Activated CD4-positive, alpha-beta T cell treated with anti-CD3 and anti-CD28 coated beads for 48 hours (primary cell): ENCODE measurements around the gene SCIMP.
"Not testable (repeated sequence)": the region's sequence is repeated elsewhere in the genome, so short reads cannot be mapped to it uniquely, and the experiment has no call there.

Experiments
- DNase-seq: peaks from one replicate; pipeline ENCODE4 v3.0.0-alpha.2; 2020

The SCIMP gene

GRCh38 chr17:5237541-5238016 lies 2.9 kb upstream of the SCIMP start:
- peak; percentile 66 for DNase-seq

GRCh38 chr17:5236938-5237540 lies 2.4 kb upstream of the SCIMP start:
- no peak for DNase-seq

GRCh38 chr17:5233492-5233891 lies 1.2 kb downstream of the SCIMP start:
- DNase-seq, result not testable (repeated sequence)

- no peak for DNase-seq
Measured at GRCh38 chr17:5226940-5227878, 7.5 kb downstream of the SCIMP start.

- no peak for DNase-seq
Measured at GRCh38 chr17:5225668-5226457, 8.8 kb downstream of the SCIMP start.

- not testable (repeated sequence) for DNase-seq
Measured at GRCh38 chr17:5221912-5222311, 12.7 kb downstream of the SCIMP start.

GRCh38 chr17:5220074-5220473 lies 14.6 kb downstream of the SCIMP start:
- no peak for DNase-seq

- DNase-seq, result no peak
Measured at GRCh38 chr17:5219536-5219935, 15.1 kb downstream of the SCIMP start.

GRCh38 chr17:5217562-5217961 lies 17.1 kb downstream of the SCIMP start:
- not testable (repeated sequence) for DNase-seq

GRCh38 chr17:5211458-5211857 lies 23.2 kb downstream of the SCIMP start:
- no peak for DNase-seq

- no peak for DNase-seq
Measured at GRCh38 chr17:5210614-5211252, 23.9 kb downstream of the SCIMP start.

GRCh38 chr17:5210091-5210490 lies 24.6 kb downstream of the SCIMP start:
- no peak for DNase-seq

- no peak for DNase-seq
Measured at GRCh38 chr17:5209396-5209795, 25.3 kb downstream of the SCIMP start.

GRCh38 chr17:5203908-5204294 lies 30.8 kb downstream of the SCIMP start:
- DNase-seq, result no peak

- DNase-seq, result no peak
Measured at GRCh38 chr17:5203178-5203907, 31.3 kb downstream of the SCIMP start.

GRCh38 chr17:5201011-5201410 lies 33.6 kb downstream of the SCIMP start:
- DNase-seq, result no peak

- no peak for DNase-seq
Measured at GRCh38 chr17:5200360-5200759, 34.3 kb downstream of the SCIMP start.

- no peak for DNase-seq
Measured at GRCh38 chr17:5198472-5198871, 36.2 kb downstream of the SCIMP start.

GRCh38 chr17:5194346-5194745 lies 40.3 kb downstream of the SCIMP start:
- DNase-seq, result no peak

- DNase-seq, result peak; percentile 99
Measured at GRCh38 chr17:5191541-5192417, 42.9 kb downstream of the SCIMP start, which contains the start of gene ZNF594. Gene ZNF594 (minus strand): TSS chr17:5191868. CDS start chr17:5184256, 7,612 bp downstream.

GRCh38 chr17:5184288-5184687 lies 50.4 kb downstream of the SCIMP start:
- no peak for DNase-seq
